Measurements from ENCODE around the gene FILIP1L.
A peak's percentile ranks its signal among the peaks of the same experiment; 100 is the strongest.

Gene FILIP1L

GRCh38 chr3:99939876-99940275 is 174.4 kb downstream of the FILIP1L start:
- TF ChIP-seq OSR1 (CRISPR knock-in tag; IDR thresholded peaks at IDR 0.05) (no peak), ESRRG (CRISPR knock-in tag; IDR thresholded peaks at IDR 0.05) (no peak), ARNTL (CRISPR knock-in tag; IDR thresholded peaks at IDR 0.05; ENCODE audit: borderline replicate concordance, low read depth) (no peak), ISL1 (CRISPR knock-in tag; IDR thresholded peaks at IDR 0.05) (no peak), TCF4 (CRISPR knock-in tag; IDR thresholded peaks at IDR 0.05; ENCODE audit: borderline replicate concordance) (no peak), ZNF8 (CRISPR knock-in tag; IDR thresholded peaks at IDR 0.05) (no peak), PATZ1 (CRISPR knock-in tag; IDR thresholded peaks at IDR 0.05; ENCODE audit: borderline replicate concordance) (no peak), ZNF565 (CRISPR knock-in tag; conservative IDR thresholded peaks at IDR 0.05; ENCODE audit: low read depth) (no peak), PPARA (CRISPR knock-in tag; IDR thresholded peaks at IDR 0.05; ENCODE audit: borderline replicate concordance) (no peak), ZFP3 (CRISPR knock-in tag; IDR thresholded peaks at IDR 0.05) (no peak), ZFP30 (CRISPR knock-in tag; IDR thresholded peaks at IDR 0.05) (no peak), BACH2 (CRISPR knock-in tag; IDR thresholded peaks at IDR 0.05; ENCODE audit: borderline replicate concordance) (no peak), CSRNP3 (CRISPR knock-in tag; IDR thresholded peaks at IDR 0.05) (no peak), TOX (CRISPR knock-in tag; IDR thresholded peaks at IDR 0.05; ENCODE audit: borderline replicate concordance) (no peak), POU6F1 (CRISPR knock-in tag; IDR thresholded peaks at IDR 0.05; ENCODE audit: borderline replicate concordance, low read depth) (no peak), RARB (CRISPR knock-in tag; IDR thresholded peaks at IDR 0.05) (no peak), ZNF70 (CRISPR knock-in tag; IDR thresholded peaks at IDR 0.05) (no peak), CSDC2 (CRISPR knock-in tag; IDR thresholded peaks at IDR 0.05) (no peak)
- TF ChIP-seq, protein P1, sequence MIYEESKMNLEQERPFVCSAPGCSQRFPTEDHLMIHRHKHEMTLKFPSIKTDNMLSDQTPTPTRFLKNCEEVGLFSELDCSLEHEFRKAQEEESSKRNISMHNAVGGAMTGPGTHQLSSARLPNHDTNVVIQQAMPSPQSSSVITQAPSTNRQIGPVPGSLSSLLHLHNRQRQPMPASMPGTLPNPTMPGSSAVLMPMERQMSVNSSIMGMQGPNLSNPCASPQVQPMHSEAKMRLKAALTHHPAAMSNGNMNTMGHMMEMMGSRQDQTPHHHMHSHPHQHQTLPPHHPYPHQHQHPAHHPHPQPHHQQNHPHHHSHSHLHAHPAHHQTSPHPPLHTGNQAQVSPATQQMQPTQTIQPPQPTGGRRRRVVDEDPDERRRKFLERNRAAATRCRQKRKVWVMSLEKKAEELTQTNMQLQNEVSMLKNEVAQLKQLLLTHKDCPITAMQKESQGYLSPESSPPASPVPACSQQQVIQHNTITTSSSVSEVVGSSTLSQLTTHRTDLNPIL (CRISPR knock-in tag; IDR thresholded peaks at IDR 0.05; ENCODE audit: low read depth) = no peak
- ATAC-seq = no peak

DNA sequence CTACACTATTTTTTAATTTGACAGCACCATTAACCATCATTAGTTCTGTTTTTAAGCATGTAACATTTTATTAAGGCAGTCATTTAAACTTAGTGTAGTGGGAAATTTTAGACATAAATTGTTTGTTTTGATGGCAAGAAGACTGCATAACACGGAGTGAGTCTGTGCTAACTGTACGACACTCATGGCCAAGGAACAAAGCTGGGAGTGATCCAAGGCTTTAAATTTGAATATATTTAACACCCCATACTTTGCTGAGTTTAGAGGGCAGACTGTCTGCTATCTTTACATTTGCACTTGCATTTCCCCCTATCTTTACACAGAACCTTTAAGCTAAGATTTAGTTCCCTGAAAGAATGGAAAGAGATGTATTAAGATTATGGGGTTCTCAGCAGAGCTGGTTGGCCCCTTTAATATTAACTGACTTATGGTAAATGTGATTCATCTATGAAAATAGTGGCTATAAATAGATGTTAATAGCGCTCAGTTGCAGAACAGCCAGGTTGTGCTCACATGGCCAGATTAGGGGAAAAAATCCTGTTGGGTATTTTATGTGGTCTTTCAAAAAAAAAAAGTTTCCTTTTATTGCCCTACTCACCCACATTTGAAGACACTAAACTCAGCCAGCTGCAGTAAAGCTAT is 175.9 kb downstream of the FILIP1L start:
- TF ChIP-seq SNAI2 (CRISPR knock-in tag; IDR thresholded peaks at IDR 0.05) (no peak), ISL1 (CRISPR knock-in tag; IDR thresholded peaks at IDR 0.05) (peak; percentile 18; the same call in 1 of the 2 replicates)
- peak; percentile 82 for ATAC-seq

GRCh38 chr3:99934975-99935797 is 179.1 kb downstream of the FILIP1L start:
- no peak for ATAC-seq
- TF ChIP-seq ESRRG (CRISPR knock-in tag; IDR thresholded peaks at IDR 0.05) (no peak), ZFP30 (CRISPR knock-in tag; IDR thresholded peaks at IDR 0.05) (no peak), CSRNP3 (CRISPR knock-in tag; IDR thresholded peaks at IDR 0.05) (no peak), POU6F1 (CRISPR knock-in tag; IDR thresholded peaks at IDR 0.05; ENCODE audit: borderline replicate concordance, low read depth) (no peak), OSR1 (CRISPR knock-in tag; IDR thresholded peaks at IDR 0.05) (no peak), PPARA (CRISPR knock-in tag; IDR thresholded peaks at IDR 0.05; ENCODE audit: borderline replicate concordance) (no peak), TSHZ2 (CRISPR knock-in tag; IDR thresholded peaks at IDR 0.05) (no peak), CSDC2 (CRISPR knock-in tag; IDR thresholded peaks at IDR 0.05) (no peak), SNAI2 (CRISPR knock-in tag; IDR thresholded peaks at IDR 0.05) (no peak), BACH2 (CRISPR knock-in tag; IDR thresholded peaks at IDR 0.05; ENCODE audit: borderline replicate concordance) (no peak), ZFP3 (CRISPR knock-in tag; IDR thresholded peaks at IDR 0.05) (no peak), ZNF8 (CRISPR knock-in tag; IDR thresholded peaks at IDR 0.05) (no peak), ISL1 (CRISPR knock-in tag; IDR thresholded peaks at IDR 0.05) (no peak; the same call in 1 of the 2 replicates)
- TF ChIP-seq, protein P1 (CRISPR knock-in tag; IDR thresholded peaks at IDR 0.05; ENCODE audit: low read depth) = no peak
